ENCODE measurements around the gene PINK1. TPM values are rescaled to one million over a fixed set of nuclear protein-coding genes. Genes with fewer than 3 reads are reported as not detected.

PINK1 gene
- total RNA-seq, 3 donors from 2014 or later: 92.1 to 146 (median 94.1) TPM

- Histone ChIP-seq H3K27ac (peak overlapping the region in 1 of 2 donors; percentile 89), H3K4me3 (no peak overlapping the region), H3K4me1 (no peaks in the 10 kb centered on the region), H3K9me3 (no peaks in the 10 kb centered on the region), H3K27me3 (no peaks in the 10 kb centered on the region), H3K36me3 (no peaks in the 10 kb centered on the region)
- intact Hi-C loops (cut with DNase I; ENCODE audit: low total_unique reads): no loop called here
- TF ChIP-seq POLR2AphosphoS5 (IDR thresholded peaks at IDR 0.05) (no peak), POLR2A (IDR thresholded peaks at IDR 0.05) (no peak)
- TF ChIP-seq, protein P1, sequence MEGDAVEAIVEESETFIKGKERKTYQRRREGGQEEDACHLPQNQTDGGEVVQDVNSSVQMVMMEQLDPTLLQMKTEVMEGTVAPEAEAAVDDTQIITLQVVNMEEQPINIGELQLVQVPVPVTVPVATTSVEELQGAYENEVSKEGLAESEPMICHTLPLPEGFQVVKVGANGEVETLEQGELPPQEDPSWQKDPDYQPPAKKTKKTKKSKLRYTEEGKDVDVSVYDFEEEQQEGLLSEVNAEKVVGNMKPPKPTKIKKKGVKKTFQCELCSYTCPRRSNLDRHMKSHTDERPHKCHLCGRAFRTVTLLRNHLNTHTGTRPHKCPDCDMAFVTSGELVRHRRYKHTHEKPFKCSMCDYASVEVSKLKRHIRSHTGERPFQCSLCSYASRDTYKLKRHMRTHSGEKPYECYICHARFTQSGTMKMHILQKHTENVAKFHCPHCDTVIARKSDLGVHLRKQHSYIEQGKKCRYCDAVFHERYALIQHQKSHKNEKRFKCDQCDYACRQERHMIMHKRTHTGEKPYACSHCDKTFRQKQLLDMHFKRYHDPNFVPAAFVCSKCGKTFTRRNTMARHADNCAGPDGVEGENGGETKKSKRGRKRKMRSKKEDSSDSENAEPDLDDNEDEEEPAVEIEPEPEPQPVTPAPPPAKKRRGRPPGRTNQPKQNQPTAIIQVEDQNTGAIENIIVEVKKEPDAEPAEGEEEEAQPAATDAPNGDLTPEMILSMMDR (IDR thresholded peaks at IDR 0.05): no peak
- DNase-seq (ENCODE audit: low spot score in 2 of 2): no peak
Measured at GRCh38 chr1:20685741-20686140, 52.5 kb downstream of the PINK1 start.

DNA sequence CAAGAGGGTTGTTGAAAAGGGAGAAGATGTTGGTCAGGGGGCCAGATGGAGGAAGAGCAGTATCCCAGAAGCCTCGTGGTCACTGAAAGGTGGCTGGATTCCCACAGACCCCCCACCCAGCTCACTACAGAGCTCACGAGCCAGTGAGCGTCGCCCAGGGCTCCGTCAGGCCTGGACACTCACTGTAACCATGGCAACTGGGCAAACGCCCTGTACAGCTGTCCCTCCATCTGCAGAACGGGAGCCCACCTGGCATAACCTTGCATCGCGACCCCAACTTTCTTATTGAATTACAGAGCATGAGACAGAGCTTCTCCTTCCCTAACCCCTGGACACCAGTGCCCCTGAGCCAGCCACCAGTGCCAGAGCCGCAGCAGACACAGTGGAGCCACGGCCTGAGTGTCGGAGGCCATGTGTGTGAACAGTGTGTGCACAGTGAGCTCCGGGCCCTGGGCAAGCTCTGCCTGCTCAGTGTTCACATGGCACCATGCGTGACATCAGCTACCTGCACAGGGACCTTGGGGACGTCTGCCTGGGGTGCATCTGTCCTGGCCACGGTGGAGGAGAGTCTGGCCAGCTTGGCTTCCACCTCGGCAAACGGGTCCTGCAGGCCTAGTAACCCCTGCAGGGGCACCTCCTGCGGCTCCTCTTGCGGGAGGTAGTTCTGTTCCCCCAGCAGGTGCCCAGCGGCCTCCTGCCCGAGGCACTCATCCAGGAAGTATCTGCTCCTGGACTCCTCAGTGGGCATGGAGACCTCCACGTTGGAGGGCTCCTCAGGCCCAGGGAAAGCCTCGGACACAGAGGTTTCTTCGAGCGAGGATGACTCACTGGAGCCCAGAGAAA, 53.8 kb downstream of the PINK1 start:
- intact Hi-C loops (cut with DNase I; ENCODE audit: low total_unique reads): no loop called here
- H3K27me3 ChIP-seq: no peaks in the 10 kb centered on the region

GRCh38 chr1:20689645-20690056, 56.4 kb downstream of the PINK1 start:
- Histone ChIP-seq H3K4me1 (no peaks in the 10 kb centered on the region), H3K27ac (no peak overlapping the region), H3K4me3 (no peak overlapping the region), H3K9me3 (no peaks in the 10 kb centered on the region), H3K36me3 (no peaks in the 10 kb centered on the region), H3K27me3 (no peaks in the 10 kb centered on the region)
- no peak for TF ChIP-seq POLR2AphosphoS5 (IDR thresholded peaks at IDR 0.05)
- no peak for TF ChIP-seq POLR2A (IDR thresholded peaks at IDR 0.05)
- TF ChIP-seq, protein P1 (IDR thresholded peaks at IDR 0.05): no peak
- intact Hi-C loops (cut with DNase I; ENCODE audit: low total_unique reads): no loop called here
- no peak for DNase-seq (ENCODE audit: low spot score in 2 of 2)

More for the DNA sequence above, 53.8 kb downstream of the PINK1 start:
- no peak for DNase-seq (ENCODE audit: low spot score in 2 of 2)
- H3K9me3 ChIP-seq: no peaks in the 10 kb centered on the region
- no peak overlapping the region for H3K4me3 ChIP-seq
- no peaks in the 10 kb centered on the region for H3K4me1 ChIP-seq
- TF ChIP-seq POLR2A (IDR thresholded peaks at IDR 0.05) (no peak), POLR2AphosphoS5 (IDR thresholded peaks at IDR 0.05) (no peak)
- TF ChIP-seq, protein P1 (IDR thresholded peaks at IDR 0.05): no peak
- H3K36me3 ChIP-seq: no peaks in the 10 kb centered on the region
- H3K27ac ChIP-seq: no peak overlapping the region

- intact Hi-C loops (cut with DNase I; ENCODE audit: low total_unique reads): no loop called here
- H3K4me1 ChIP-seq: no peaks in the 10 kb centered on the region
- TF ChIP-seq, protein P1 (IDR thresholded peaks at IDR 0.05): no peak
- TF ChIP-seq POLR2A (IDR thresholded peaks at IDR 0.05) (no peak), POLR2AphosphoS5 (IDR thresholded peaks at IDR 0.05) (no peak)
- no peaks in the 10 kb centered on the region for H3K36me3 ChIP-seq
- H3K27ac ChIP-seq: no peak overlapping the region
- H3K9me3 ChIP-seq: no peaks in the 10 kb centered on the region
- H3K27me3 ChIP-seq: no peaks in the 10 kb centered on the region
- no peak overlapping the region for H3K4me3 ChIP-seq
- no peak for DNase-seq (ENCODE audit: low spot score in 2 of 2)
Measured at GRCh38 chr1:20691872-20692271, 58.6 kb downstream of the PINK1 start.

- no peaks in the 10 kb centered on the region for H3K9me3 ChIP-seq
- no peaks in the 10 kb centered on the region for H3K36me3 ChIP-seq
- no peaks in the 10 kb centered on the region for H3K27me3 ChIP-seq
- no peak for DNase-seq (ENCODE audit: low spot score in 2 of 2)
- no peaks in the 10 kb centered on the region for H3K4me1 ChIP-seq
- TF ChIP-seq, protein P1 (IDR thresholded peaks at IDR 0.05): no peak
- TF ChIP-seq POLR2A (IDR thresholded peaks at IDR 0.05): no peak
- no peak for TF ChIP-seq POLR2AphosphoS5 (IDR thresholded peaks at IDR 0.05)
- no peak overlapping the region for H3K4me3 ChIP-seq
- intact Hi-C loops (cut with DNase I; ENCODE audit: low total_unique reads): no loop called here
- no peak overlapping the region for H3K27ac ChIP-seq
Measured at GRCh38 chr1:20693623-20694022, 60.4 kb downstream of the PINK1 start.
